CD8-positive, alpha-beta memory T cell (primary cell): ENCODE results near the gene NTSR2. TPM values are rescaled to one million over a fixed set of nuclear protein-coding genes. Genes with fewer than 3 reads are reported as not detected.

Source experiments
- CTCF ChIA-PET: fragments of 350-600 bp; sonication (Branson Sonifier 250); formaldehyde crosslinking; loops from one replicate; lab custom pipeline; 2021; ENCODE audit warnings: antibody characterized with exemption; lab: Charles Lee
- POLR2A ChIA-PET: fragments of 350-600 bp; sonication (Branson Sonifier 250); formaldehyde crosslinking; loops from one replicate; lab custom pipeline; 2021; ENCODE audit warnings: antibody characterized with exemption; lab: Charles Lee
- DNase-seq, 5 donors: peaks; one replicate each; pipeline versions ENCODE4 v3.0.0 to v3.0.0-alpha.2; 2020 to 2022; ENCODE audit warnings: mixed read lengths in 1 of 5
- H3K27ac ChIP-seq: one replicate; pipeline ENCODE4 v1.7.0; 2013; ENCODE audit warnings: low read depth, mild to moderate bottlenecking, low read length, moderate library complexity
- H3K27me3 ChIP-seq: 2 replicates; pipeline ENCODE4 v1.7.0; 2013; ENCODE audit warnings: low read length, mild to moderate bottlenecking; ENCODE audit not compliant: insufficient read depth, poor library complexity, severe bottlenecking
- H3K36me3 ChIP-seq: 2 replicates; pipeline ENCODE4 v1.7.0; 2013; ENCODE audit warnings: mild to moderate bottlenecking, low read length, moderate library complexity; ENCODE audit not compliant: insufficient read depth
- H3K4me1 ChIP-seq: 2 replicates; pipeline ENCODE4 v1.7.0; 2013; ENCODE audit warnings: mild to moderate bottlenecking, low read length, moderate library complexity; ENCODE audit not compliant: insufficient read depth
- H3K4me3 ChIP-seq: 2 replicates; pipeline ENCODE4 v1.7.0; 2013; ENCODE audit warnings: mild to moderate bottlenecking, low read length
- H3K9me3 ChIP-seq: 2 replicates; pipeline ENCODE4 v1.7.0; 2013; ENCODE audit warnings: mild to moderate bottlenecking, low read length
- H3K27ac Mint-ChIP-seq, 8 donors: one replicate each; pipeline ENCODE4 v1.8.0; 2020 to 2021; ENCODE audit warnings: mixed read lengths in 8 of 8, mild to moderate bottlenecking in 6 of 8, inconsistent platforms in 3 of 8, moderate library complexity in 3 of 8
- H3K27me3 Mint-ChIP-seq, 2 donors: one replicate each; pipeline ENCODE4 v1.8.0; 2020 to 2021; ENCODE audit warnings: mixed read lengths in 2 of 2, mild to moderate bottlenecking in 1 of 2, moderate library complexity in 1 of 2
- H3K36me3 Mint-ChIP-seq, 3 donors: one replicate each; pipeline ENCODE4 v1.8.0; 2020 to 2021; ENCODE audit warnings: mixed read lengths in 3 of 3, inconsistent platforms in 1 of 3, mild to moderate bottlenecking in 1 of 3
- H3K4me1 Mint-ChIP-seq, 3 donors: one replicate each; pipeline ENCODE4 v1.8.0; 2020 to 2021; ENCODE audit warnings: mixed read lengths in 3 of 3, inconsistent platforms in 1 of 3, mild to moderate bottlenecking in 1 of 3
- H3K4me3 Mint-ChIP-seq, 7 donors: one replicate each; pipeline ENCODE4 v1.8.0; 2020 to 2021; ENCODE audit warnings: mixed read lengths in 7 of 7, mild to moderate bottlenecking in 6 of 7, moderate library complexity in 4 of 7, inconsistent platforms in 2 of 7
- H3K9me3 Mint-ChIP-seq, 5 donors: one replicate each; pipeline ENCODE4 v1.8.0; 2020 to 2022; ENCODE audit warnings: mixed read lengths in 5 of 5, mild to moderate bottlenecking in 3 of 5, moderate library complexity in 2 of 5, inconsistent platforms in 1 of 5
- polyA plus RNA-seq: library from polyadenylated mRNA; unstranded; fragments of 300-500 nt; fragmentation: Illumina TruSeq; gene quantifications from one replicate; pipeline ENCODE4 v1.2.3, GENCODE V29; 2021
- total RNA-seq, 2 experiments: library from RNA; stranded (reverse); gene quantifications; one replicate each; pipeline ENCODE4 v1.2.3, GENCODE V29; 2021

NTSR2 gene
- total and polyA plus RNA-seq, 3 experiments from 2014 or later, result not detected

DNA sequence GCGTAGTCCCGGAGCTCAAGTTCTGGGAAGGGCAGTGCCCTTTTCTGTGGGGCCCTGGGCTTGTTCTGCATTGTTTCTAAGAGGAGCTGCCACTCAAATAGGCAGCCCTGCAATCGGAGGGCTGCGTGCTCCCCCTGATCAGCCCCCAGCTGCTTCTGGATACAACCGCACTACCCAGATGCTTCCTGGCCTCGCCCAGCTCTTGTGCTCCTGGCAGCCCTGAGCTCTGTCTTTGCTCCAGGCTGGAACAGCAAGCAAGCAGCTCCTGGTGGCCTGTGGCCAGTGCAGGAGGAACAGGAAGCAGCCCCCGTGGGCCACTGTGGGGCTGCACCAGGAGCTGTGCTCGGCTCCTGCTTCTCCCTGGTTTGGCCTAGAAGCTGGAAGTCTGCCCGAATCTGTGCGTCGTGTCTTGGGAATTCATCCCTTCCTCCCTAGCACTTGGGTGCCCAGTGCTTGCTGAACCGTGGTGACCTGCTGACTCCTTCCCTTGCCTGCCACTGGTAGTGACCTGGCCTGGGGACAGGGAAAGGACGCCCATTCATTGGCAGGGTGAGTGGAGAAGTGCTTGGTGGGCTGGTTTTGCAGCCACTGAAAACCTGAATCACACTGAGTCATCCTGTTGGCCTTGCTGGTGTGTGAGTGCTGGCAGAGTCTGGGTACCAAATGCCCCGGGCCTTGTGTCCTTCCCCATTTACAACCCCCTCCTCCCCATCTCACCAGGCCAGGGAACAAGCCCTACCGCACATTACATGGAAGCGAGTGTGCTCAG lies 27.3 kb upstream of the NTSR2 start:
- Mint-ChIP-seq H3K27ac (no peak overlapping the region), H3K4me3 (no peak overlapping the region), H3K9me3 (no peaks in the 10 kb centered on the region), H3K36me3 (no peaks in the 10 kb centered on the region), H3K4me1 (peaks cover 2 to 5% (median 4%) of the 10 kb centered on the region in 3 donors), H3K27me3 (no peaks in the 10 kb centered on the region)
- H3K4me3 ChIP-seq, result no peak overlapping the region
- no peaks in the 10 kb centered on the region for H3K4me1 ChIP-seq
- H3K27ac ChIP-seq, result no peak overlapping the region
- DNase-seq, result no peak
- ChIA-PET POLR2A (no interaction called here), CTCF (interaction anchor here (1.0 to 3.7 kb wide), 4 partner anchors 8 to 1310 kb away, joined by 3 to 18 read pairs (median 10); no protein-coding TSS in a partner anchor)
- no peaks in the 10 kb centered on the region for H3K36me3 ChIP-seq
- no peaks in the 10 kb centered on the region for H3K27me3 ChIP-seq
- H3K9me3 ChIP-seq, result no peaks in the 10 kb centered on the region

DNA sequence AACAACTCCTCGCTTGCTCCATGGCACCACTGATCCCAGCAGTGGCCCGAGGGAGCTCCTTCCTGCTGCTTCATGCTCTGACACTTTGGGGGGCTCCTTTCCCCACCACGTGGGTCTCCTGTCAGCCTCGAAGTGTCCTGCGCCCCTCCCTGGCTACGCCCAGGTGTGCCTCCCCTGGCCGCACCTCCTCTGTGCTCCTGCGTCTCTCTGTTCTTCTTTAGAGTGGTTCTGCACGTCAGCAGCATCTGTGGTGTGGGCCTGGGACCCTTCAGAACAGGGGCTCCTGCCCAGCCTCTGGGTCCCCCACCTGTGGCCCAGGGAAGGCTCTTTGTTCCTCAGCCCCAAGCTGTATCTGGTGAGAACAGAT lies 26.7 kb upstream of the NTSR2 start:
- Mint-ChIP-seq H3K9me3 (no peaks in the 10 kb centered on the region), H3K36me3 (no peaks in the 10 kb centered on the region), H3K27me3 (no peaks in the 10 kb centered on the region), H3K4me3 (no peak overlapping the region), H3K27ac (no peak overlapping the region), H3K4me1 (peaks cover 2 to 5% (median 4%) of the 10 kb centered on the region in 3 donors)
- H3K9me3 ChIP-seq, result no peaks in the 10 kb centered on the region
- H3K27ac ChIP-seq, result no peak overlapping the region
- no peak for DNase-seq
- no peak overlapping the region for H3K4me3 ChIP-seq
- H3K27me3 ChIP-seq, result no peaks in the 10 kb centered on the region
- ChIA-PET POLR2A (no interaction called here), CTCF (interaction anchor here (0.8 to 3.3 kb wide), 3 partner anchors 50 to 1310 kb away, joined by 3 to 18 read pairs (median 4); partner anchors contain the start of gene LPIN1)
- H3K4me1 ChIP-seq, result no peaks in the 10 kb centered on the region
- no peaks in the 10 kb centered on the region for H3K36me3 ChIP-seq

DNA sequence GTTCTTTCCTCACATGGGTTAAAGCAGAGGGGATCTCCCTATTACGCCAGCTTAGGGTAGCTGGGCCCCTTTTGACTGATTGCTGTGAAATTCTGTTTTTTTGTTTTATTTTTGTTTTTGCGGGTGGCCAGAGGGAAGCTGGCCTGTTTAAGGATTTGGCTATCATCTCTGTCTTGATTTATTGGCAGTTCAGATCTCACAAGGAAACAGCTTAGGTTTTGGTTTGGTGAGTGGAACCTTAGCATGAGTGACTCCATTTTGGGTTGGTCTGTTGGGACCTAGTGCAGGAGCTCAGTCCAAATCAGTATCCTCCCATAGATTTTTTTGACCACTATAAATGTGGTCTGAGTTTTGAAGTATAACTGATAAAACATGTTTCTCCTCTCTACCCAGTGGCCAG lies 25.6 kb upstream of the NTSR2 start:
- Histone ChIP-seq H3K4me3 (no peak overlapping the region), H3K36me3 (no peaks in the 10 kb centered on the region), H3K9me3 (no peaks in the 10 kb centered on the region), H3K27me3 (no peaks in the 10 kb centered on the region), H3K27ac (no peak overlapping the region), H3K4me1 (no peaks in the 10 kb centered on the region)
- Mint-ChIP-seq H3K4me3 (no peak overlapping the region), H3K27me3 (no peaks in the 10 kb centered on the region), H3K9me3 (no peaks in the 10 kb centered on the region), H3K27ac (no peak overlapping the region), H3K36me3 (no peaks in the 10 kb centered on the region), H3K4me1 (peaks cover 2 to 5% (median 4%) of the 10 kb centered on the region in 3 donors)
- no peak for DNase-seq
- POLR2A ChIA-PET, result interaction anchor here (0.7 kb wide), 1 partner anchor 57 kb away, joined by 3 read pairs; no protein-coding TSS in a partner anchor
- CTCF ChIA-PET, result interaction anchor here (5.0 kb wide), 1 partner anchor 87 kb away, joined by 99 read pairs; no protein-coding TSS in a partner anchor

DNA sequence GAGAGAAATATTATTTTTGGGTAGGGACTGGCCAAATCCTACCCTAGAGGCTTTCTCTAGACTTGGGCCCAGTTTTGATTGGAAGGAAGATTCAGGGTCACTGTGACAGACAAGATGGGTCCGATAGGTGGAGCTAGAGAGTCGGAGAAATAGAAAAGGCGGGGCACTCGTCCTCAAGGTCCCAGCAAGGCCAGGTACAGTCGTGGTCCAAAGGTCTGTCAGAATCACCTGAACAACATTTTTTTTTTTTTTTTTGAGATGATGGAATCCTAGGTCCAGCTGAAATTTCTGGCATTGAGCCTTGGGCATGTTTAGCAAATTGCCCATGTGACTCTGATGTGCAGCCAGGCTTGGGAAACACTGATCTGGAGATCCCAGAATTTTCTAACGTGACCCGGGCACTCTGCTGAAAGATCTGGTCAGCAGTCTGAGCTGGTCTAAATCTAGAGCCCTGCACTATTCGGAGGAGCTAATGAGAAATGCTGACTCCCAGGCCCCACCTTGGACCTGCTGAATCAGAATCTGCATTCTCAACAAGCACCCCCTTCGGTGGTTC lies 23.0 kb upstream of the NTSR2 start:
- H3K4me1 Mint-ChIP-seq, result peaks cover 9 to 13% (median 12%) of the 10 kb centered on the region in 3 donors
- Histone ChIP-seq H3K4me3 (no peak overlapping the region), H3K9me3 (no peaks in the 10 kb centered on the region), H3K36me3 (no peaks in the 10 kb centered on the region), H3K4me1 (peaks cover 3% of the 10 kb centered on the region), H3K27me3 (no peaks in the 10 kb centered on the region), H3K27ac (no peak overlapping the region)
- ChIA-PET CTCF (interaction anchor here (0.7 to 5.0 kb wide), 22 partner anchors 9 to 1314 kb away, joined by 3 to 99 read pairs (median 4); partner anchors contain the start of gene LPIN1), POLR2A (no interaction called here)
- DNase-seq, result peak; percentile 44 to 67 (median 55)
- H3K9me3 Mint-ChIP-seq, result no peaks in the 10 kb centered on the region
- H3K36me3 Mint-ChIP-seq, result no peaks in the 10 kb centered on the region
- H3K27me3 Mint-ChIP-seq, result peaks cover 1 to 2% of the 10 kb centered on the region in 2 donors
- no peak overlapping the region for H3K4me3 Mint-ChIP-seq
- no peak overlapping the region for H3K27ac Mint-ChIP-seq

DNA sequence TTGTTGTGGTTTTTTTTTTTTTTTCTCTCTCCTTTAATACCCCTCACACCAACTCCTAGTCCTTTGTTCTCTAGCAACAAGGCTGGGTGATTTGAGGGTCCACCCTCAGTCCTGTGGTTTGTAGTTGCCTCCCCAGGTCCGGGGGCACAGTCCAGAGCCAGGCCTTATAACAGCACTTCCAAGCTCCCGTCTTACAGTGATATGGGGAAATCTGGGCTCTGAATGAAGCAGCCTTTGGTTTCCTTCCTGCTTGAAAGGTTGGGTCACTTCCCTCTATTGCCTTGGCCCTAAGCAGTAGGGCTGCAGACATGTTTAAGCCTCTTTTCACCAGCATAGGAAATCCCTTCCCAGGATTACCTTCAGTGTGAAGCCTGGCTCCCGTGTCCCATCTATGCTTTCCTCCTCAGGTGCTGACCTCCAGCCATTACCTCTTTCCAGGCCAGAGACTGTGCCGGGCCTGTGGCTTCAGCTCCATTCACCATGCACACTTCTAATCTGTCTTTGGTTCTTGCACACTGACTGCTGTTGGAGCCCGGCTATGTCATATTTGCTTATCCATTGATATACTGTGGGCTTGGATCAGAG lies 21.2 kb upstream of the NTSR2 start:
- no peak overlapping the region for H3K4me3 Mint-ChIP-seq
- H3K27me3 Mint-ChIP-seq, result peaks cover 1 to 16% of the 10 kb centered on the region in 2 donors

DNA sequence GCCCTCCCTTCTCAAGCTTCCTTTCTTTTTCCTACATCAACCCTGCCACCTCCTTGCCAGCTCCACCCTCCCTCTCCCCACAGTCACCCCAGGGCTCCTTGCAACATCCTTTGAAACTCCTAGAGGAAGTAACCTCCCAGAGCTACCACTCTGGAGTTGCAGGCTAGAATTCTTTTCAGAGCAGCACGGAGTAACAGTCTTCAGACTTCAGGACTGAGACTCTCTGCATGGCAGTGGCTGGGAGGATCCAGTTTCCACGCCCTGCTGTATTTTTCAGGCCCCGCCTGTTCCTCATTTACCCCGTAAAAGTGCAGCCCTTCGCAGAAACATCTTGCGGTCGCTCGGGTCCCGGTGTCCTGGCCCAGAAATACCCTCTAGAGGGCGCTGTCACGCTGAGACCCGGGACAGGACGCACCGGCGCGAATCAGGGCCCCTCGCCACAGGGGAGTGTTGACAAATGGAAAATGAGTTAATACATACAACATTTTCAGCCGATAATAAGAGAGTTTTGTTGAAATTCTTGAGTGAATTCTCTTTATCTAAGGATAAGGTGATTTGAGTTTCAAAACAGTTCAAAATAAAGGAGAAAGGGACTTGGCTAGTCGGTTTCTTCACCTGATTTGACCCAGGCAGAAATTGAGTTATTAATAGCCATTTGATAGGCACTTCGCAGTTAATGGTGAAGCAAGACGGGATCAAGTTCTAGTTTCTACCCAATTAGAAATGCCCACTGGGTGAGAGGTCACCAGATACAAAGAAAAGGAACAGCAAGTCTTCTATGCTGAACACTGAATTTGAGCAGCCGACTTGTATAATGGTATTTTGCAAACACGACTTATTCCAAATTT lies 18.5 kb upstream of the NTSR2 start:
- Histone ChIP-seq H3K4me3 (no peak overlapping the region), H3K4me1 (peaks cover 7% of the 10 kb centered on the region), H3K9me3 (no peaks in the 10 kb centered on the region), H3K36me3 (no peaks in the 10 kb centered on the region), H3K27me3 (no peaks in the 10 kb centered on the region), H3K27ac (no peak overlapping the region)
- ChIA-PET POLR2A (no interaction called here), CTCF (interaction anchor here (0.8 to 2.7 kb wide), 16 partner anchors 10 to 101 kb away, joined by 3 to 15 read pairs (median 4); no protein-coding TSS in a partner anchor)
- peak; percentile 68 to 79 (median 71) for DNase-seq
- H3K27me3 Mint-ChIP-seq, result peaks cover 7 to 25% of the 10 kb centered on the region in 2 donors
- H3K27ac Mint-ChIP-seq, result no peak overlapping the region
- peak overlapping the region in 6 of 7 donors; percentile 19 to 64 (median 46) for H3K4me3 Mint-ChIP-seq
- H3K9me3 Mint-ChIP-seq, result no peaks in the 10 kb centered on the region
- no peaks in the 10 kb centered on the region for H3K36me3 Mint-ChIP-seq
- H3K4me1 Mint-ChIP-seq, result peaks cover 11 to 15% (median 14%) of the 10 kb centered on the region in 3 donors

More for the DNA sequence above, 21.2 kb upstream of the NTSR2 start:
- H3K27ac Mint-ChIP-seq, result peak overlapping the region in 1 of 8 donors; percentile 18
- no peaks in the 10 kb centered on the region for H3K36me3 Mint-ChIP-seq
- H3K36me3 ChIP-seq, result no peaks in the 10 kb centered on the region
- DNase-seq, result no peak
- no peaks in the 10 kb centered on the region for H3K27me3 ChIP-seq
- H3K4me1 Mint-ChIP-seq, result peaks cover 11 to 15% (median 14%) of the 10 kb centered on the region in 3 donors
- ChIA-PET CTCF (interaction anchor here (5.0 kb wide), 1 partner anchor 91 kb away, joined by 99 read pairs; no protein-coding TSS in a partner anchor), POLR2A (no interaction called here)
- no peak overlapping the region for H3K4me3 ChIP-seq
- H3K4me1 ChIP-seq, result peaks cover 7% of the 10 kb centered on the region
- H3K27ac ChIP-seq, result no peak overlapping the region
- H3K9me3 ChIP-seq, result no peaks in the 10 kb centered on the region
- H3K9me3 Mint-ChIP-seq, result no peaks in the 10 kb centered on the region

DNA sequence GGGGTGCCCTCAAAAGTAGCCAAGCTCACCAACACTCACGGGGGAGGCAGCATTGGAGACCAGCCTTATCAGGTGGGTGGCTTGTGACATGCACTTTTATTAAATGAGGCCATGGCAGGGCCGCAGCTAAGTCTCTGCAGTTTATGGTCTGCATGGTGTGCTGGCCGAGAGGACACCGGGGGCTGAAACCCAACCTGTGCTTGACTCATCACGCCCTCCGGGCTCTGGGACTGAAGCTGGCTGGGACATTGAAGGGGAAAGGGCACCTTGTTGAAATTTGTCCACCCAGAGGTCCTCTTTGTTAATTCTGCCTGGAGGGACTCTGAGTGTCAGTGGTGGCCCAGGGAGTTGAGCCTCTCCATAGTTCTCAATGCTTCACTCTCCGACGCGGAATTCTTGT lies 17.7 kb upstream of the NTSR2 start:
- DNase-seq, result no peak
- Histone ChIP-seq H3K4me3 (no peak overlapping the region), H3K27me3 (no peaks in the 10 kb centered on the region), H3K4me1 (peaks cover 7% of the 10 kb centered on the region), H3K27ac (no peak overlapping the region), H3K9me3 (no peaks in the 10 kb centered on the region), H3K36me3 (no peaks in the 10 kb centered on the region)
- ChIA-PET CTCF (interaction anchor here (0.8 to 2.7 kb wide), 13 partner anchors 11 to 102 kb away, joined by 3 to 15 read pairs (median 4); no protein-coding TSS in a partner anchor), POLR2A (no interaction called here)
- no peaks in the 10 kb centered on the region for H3K36me3 Mint-ChIP-seq
- H3K4me1 Mint-ChIP-seq, result peaks cover 9 to 11% (median 10%) of the 10 kb centered on the region in 3 donors
- H3K9me3 Mint-ChIP-seq, result no peaks in the 10 kb centered on the region
- H3K4me3 Mint-ChIP-seq, result no peak overlapping the region
- peaks cover 12 to 25% of the 10 kb centered on the region in 2 donors for H3K27me3 Mint-ChIP-seq
- H3K27ac Mint-ChIP-seq, result no peak overlapping the region
